B cell (primary cell): ENCODE data around the gene RAP1A.
"Not testable (repeated sequence)": the region's sequence is repeated elsewhere in the genome, so short reads cannot be mapped to it uniquely, and the experiment has no call there.

Experiments
- CTCF ChIP-seq: fragments of 200-600 bp; IDR thresholded peaks from one replicate; pipeline ENCODE4 v1.8.0; 2022; ENCODE audit warnings: antibody characterized with exemption, mild to moderate bottlenecking
- EZH2 ChIP-seq: IDR thresholded peaks from 2 replicates; pipeline ENCODE4 v1.6.1; 2012; ENCODE audit warnings: borderline replicate concordance, low read depth, mild to moderate bottlenecking, moderate library complexity, low read length; ENCODE audit not compliant: insufficient read depth, poor library complexity, severe bottlenecking

DNA sequence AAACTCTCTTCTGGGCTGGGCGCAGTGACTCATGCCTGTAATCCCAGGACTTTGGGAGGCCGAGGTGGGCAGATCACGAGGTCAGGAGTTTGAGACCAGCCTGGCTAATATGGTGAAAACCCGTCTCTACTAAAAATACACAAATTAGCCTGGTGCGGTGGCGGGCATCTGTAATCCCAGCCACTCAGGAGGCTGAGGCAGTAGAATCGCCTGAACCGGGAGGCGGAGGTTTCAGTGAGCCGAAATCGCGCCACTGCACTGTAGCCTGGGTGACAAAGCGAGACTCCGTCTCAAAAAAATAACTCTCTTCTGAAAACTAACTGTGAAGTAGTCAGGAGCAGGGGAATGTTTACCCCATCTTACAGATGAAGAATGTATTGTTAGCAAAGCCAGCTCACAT, 122.7 kb downstream of the RAP1A start:
- not testable (repeated sequence) for TF ChIP-seq CTCF, EZH2
